ENCODE measurements around the gene KLF3.

Gene KLF3

DNA sequence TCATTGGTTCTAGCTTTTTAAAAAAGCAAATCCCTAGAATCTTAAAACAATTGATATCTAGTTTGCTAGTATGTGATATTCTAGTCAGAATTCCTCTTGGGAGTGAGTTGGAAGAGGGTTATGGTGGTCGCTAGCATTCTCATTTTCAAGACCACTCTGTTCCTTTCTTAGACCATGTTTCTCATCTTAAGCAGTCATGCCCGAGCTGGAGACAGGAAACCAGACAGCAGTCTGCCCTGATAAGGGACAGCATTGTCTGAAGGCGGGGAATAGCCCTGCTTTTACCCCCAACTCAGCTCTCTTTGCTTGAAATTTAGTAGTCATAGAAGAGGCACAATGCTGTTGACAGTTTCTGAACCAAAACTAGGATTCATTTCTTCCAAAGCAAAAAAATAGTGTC, 5.2 kb downstream of the KLF3 start:
- Histone ChIP-seq H3K27ac (ENCODE audit: low read depth, low read length) (no peak overlapping the region), H3K79me2 (ENCODE audit: control insufficient read depth, low read length) (no peaks in the 10 kb centered on the region), H4K20me1 (ENCODE audit: control insufficient read depth, insufficient read depth, low read depth, low read length) (no peaks in the 10 kb centered on the region; the same call in 1 of the 2 replicates), H3F3A (ENCODE audit: control insufficient read depth, insufficient read depth) (peaks cover 14% of the 10 kb centered on the region), H3K4me3 (ENCODE audit: low read length) (no peak overlapping the region), H3K9me3 (ENCODE audit: control insufficient read depth, insufficient read depth, low read length) (no peaks in the 10 kb centered on the region), H3K27me3 (ENCODE audit: control insufficient read depth, low read length) (peaks cover 68% of the 10 kb centered on the region), H3K4me1 (ENCODE audit: control insufficient read depth, low read length) (peaks cover 3% of the 10 kb centered on the region), H3K36me3 (ENCODE audit: control insufficient read depth, low read length) (no peaks in the 10 kb centered on the region), H3K4me2 (ENCODE audit: low read length) (no peak overlapping the region), H3K9me2 (replicated peaks; ENCODE audit: control insufficient read depth, low read length) (no peaks in the 10 kb centered on the region)
- TF ChIP-seq, protein P1, sequence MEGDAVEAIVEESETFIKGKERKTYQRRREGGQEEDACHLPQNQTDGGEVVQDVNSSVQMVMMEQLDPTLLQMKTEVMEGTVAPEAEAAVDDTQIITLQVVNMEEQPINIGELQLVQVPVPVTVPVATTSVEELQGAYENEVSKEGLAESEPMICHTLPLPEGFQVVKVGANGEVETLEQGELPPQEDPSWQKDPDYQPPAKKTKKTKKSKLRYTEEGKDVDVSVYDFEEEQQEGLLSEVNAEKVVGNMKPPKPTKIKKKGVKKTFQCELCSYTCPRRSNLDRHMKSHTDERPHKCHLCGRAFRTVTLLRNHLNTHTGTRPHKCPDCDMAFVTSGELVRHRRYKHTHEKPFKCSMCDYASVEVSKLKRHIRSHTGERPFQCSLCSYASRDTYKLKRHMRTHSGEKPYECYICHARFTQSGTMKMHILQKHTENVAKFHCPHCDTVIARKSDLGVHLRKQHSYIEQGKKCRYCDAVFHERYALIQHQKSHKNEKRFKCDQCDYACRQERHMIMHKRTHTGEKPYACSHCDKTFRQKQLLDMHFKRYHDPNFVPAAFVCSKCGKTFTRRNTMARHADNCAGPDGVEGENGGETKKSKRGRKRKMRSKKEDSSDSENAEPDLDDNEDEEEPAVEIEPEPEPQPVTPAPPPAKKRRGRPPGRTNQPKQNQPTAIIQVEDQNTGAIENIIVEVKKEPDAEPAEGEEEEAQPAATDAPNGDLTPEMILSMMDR (IDR thresholded peaks at IDR 0.05; ENCODE audit: low read depth, low read length, poor library complexity, severe bottlenecking): no peak
- no peak for TF ChIP-seq EZH2phosphoT487 (IDR thresholded peaks at IDR 0.05; ENCODE audit: borderline replicate concordance, low read length)

DNA sequence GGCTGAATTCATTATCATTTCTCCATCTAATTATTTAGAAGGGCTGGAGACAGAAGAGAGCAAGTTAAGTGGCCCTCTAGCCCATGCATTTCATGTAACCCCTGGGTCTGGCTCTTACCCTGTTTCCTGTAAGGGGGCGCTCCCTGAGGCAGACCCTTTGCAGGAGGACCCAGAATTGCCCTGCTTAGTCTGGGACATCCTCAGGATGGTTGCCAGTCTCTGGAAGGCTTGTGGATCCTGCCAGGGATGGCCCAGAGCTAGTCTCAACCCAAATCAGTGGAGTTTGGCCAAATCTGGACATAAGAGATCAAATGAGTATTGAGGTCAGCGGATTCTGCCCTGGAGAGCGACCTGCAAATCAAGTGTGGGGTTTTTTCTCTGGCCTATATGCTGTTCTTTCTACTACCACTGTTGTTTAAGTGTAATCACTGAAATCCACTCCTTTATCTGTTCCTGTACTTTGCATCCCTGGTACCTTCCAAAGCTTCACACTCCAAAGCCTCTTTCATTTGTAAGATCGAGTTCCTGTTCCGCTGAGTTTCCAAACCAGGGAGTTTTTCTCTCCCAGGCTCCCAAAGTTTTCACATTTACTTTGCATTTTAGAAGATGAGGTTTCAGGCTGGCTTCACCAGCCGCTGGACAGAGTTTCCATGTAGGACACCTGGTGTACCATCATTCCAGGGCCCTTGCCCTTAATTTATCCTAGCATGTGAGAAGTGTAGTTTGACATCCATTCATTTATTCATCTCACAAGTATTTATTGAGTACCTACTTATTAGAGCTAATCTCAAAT, 6.3 kb downstream of the KLF3 start:
- Histone ChIP-seq H3K4me3 (ENCODE audit: low read length) (no peak overlapping the region), H3K9me3 (ENCODE audit: control insufficient read depth, insufficient read depth, low read length) (no peaks in the 10 kb centered on the region), H3K4me2 (ENCODE audit: low read length) (no peak overlapping the region), H3K9me2 (replicated peaks; ENCODE audit: control insufficient read depth, low read length) (no peaks in the 10 kb centered on the region), H3K27me3 (ENCODE audit: control insufficient read depth, low read length) (peaks cover 69% of the 10 kb centered on the region), H3K36me3 (ENCODE audit: control insufficient read depth, low read length) (no peaks in the 10 kb centered on the region), H3K79me2 (ENCODE audit: control insufficient read depth, low read length) (no peaks in the 10 kb centered on the region), H4K20me1 (ENCODE audit: control insufficient read depth, insufficient read depth, low read depth, low read length) (no peaks in the 10 kb centered on the region; the same call in 1 of the 2 replicates), H3K27ac (ENCODE audit: low read depth, low read length) (no peak overlapping the region), H3F3A (ENCODE audit: control insufficient read depth, insufficient read depth) (peaks cover 11% of the 10 kb centered on the region), H3K4me1 (ENCODE audit: control insufficient read depth, low read length) (no peaks in the 10 kb centered on the region)
- TF ChIP-seq, protein P1 (IDR thresholded peaks at IDR 0.05; ENCODE audit: low read depth, low read length, poor library complexity, severe bottlenecking): no peak
- TF ChIP-seq EZH2phosphoT487 (IDR thresholded peaks at IDR 0.05; ENCODE audit: borderline replicate concordance, low read length): no peak

DNA sequence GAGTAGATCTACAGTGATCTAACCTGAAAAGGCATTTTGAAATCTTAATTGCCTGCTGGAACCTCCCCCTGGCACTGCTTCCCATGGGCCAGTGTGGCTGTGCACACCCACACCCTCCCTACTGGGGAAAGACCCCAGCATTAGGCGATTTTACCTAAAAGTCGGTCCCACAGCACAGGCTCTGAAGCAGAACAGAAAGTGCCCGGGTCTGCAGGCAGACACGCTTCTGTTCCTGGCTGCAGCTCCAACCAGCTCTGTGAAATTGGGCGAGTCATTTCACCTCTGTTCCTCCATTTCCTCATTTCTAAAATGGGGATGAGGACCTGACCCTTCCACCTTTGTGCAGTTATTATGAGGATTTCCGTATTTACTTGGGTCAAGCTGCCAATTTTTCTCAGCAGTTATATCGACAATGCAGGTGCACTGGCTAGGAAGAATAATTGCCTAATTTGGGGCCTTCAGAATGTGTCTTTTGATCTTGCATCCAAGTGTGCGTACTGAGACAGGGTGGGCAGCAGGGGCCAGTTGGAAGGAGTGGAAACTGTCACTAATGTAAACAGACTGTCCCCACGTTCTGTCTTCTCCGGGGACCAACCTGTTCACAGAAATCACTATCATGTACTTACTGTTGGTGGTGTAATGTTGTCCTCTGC, 7.1 kb downstream of the KLF3 start:
- Histone ChIP-seq H3K4me1 (ENCODE audit: control insufficient read depth, low read length) (no peaks in the 10 kb centered on the region), H3K79me2 (ENCODE audit: control insufficient read depth, low read length) (no peaks in the 10 kb centered on the region), H3F3A (ENCODE audit: control insufficient read depth, insufficient read depth) (peaks cover 4% of the 10 kb centered on the region; the same call in 1 of the 2 replicates), H3K36me3 (ENCODE audit: control insufficient read depth, low read length) (no peaks in the 10 kb centered on the region), H3K27me3 (ENCODE audit: control insufficient read depth, low read length) (peaks cover 62% of the 10 kb centered on the region), H3K9me3 (ENCODE audit: control insufficient read depth, insufficient read depth, low read length) (no peaks in the 10 kb centered on the region), H3K4me3 (ENCODE audit: low read length) (no peak overlapping the region), H3K9me2 (replicated peaks; ENCODE audit: control insufficient read depth, low read length) (no peaks in the 10 kb centered on the region), H3K4me2 (ENCODE audit: low read length) (no peak overlapping the region), H4K20me1 (ENCODE audit: control insufficient read depth, insufficient read depth, low read depth, low read length) (no peaks in the 10 kb centered on the region; the same call in 1 of the 2 replicates), H3K27ac (ENCODE audit: low read depth, low read length) (no peak overlapping the region)
- TF ChIP-seq EZH2phosphoT487 (IDR thresholded peaks at IDR 0.05; ENCODE audit: borderline replicate concordance, low read length): 0 out of 2 replicates have a peak, but pooled peaks have one; percentile 37
- TF ChIP-seq, protein P1 (IDR thresholded peaks at IDR 0.05; ENCODE audit: low read depth, low read length, poor library complexity, severe bottlenecking): no peak
